Measurements from ENCODE around the gene B3GLCT. TPM values are rescaled to one million over a fixed set of nuclear protein-coding genes. Genes with fewer than 3 reads are reported as not detected.

B3GLCT gene
- total RNA-seq, 2 donors from 2014 or later, result 10.1 to 11.5 TPM

- H3K36me3 Mint-ChIP-seq (ENCODE audit: low read depth), result peaks cover 39% of the 10 kb centered on the region
- WGBS, 2 experiments (ENCODE audit: insufficient coverage in 1 of 2, insufficient read length in 1 of 2), result 94 to 100% methylated on average over 1 to 2 of the region's 3 CpGs
- no peak overlapping the region for H3K4me3 ChIP-seq (ENCODE audit: low read length)
- no peak overlapping the region for H3K27ac ChIP-seq (ENCODE audit: low read depth, low read length)
- H3K27ac Mint-ChIP-seq, result no peak overlapping the region
- no peak for DNase-seq
- H3K4me3 Mint-ChIP-seq, result no peak overlapping the region
- H3K9me3 ChIP-seq (ENCODE audit: control insufficient read depth, low read length), result peaks cover 13% of the 10 kb centered on the region
- no peaks in the 10 kb centered on the region for H3K4me1 ChIP-seq (ENCODE audit: control insufficient read depth, insufficient read depth, low read length)
- H3K9ac ChIP-seq (ENCODE audit: extremely low read depth, low read length, poor library complexity, severe bottlenecking), result no peak overlapping the region
- no peak for TF ChIP-seq CTCF (conservative IDR thresholded peaks at IDR 0.05)
- no peaks in the 10 kb centered on the region for H3K4me1 Mint-ChIP-seq
- no peaks in the 10 kb centered on the region for H3K27me3 ChIP-seq (ENCODE audit: control insufficient read depth, insufficient read depth, low read length, poor library complexity, severe bottlenecking)
- H3K36me3 ChIP-seq (ENCODE audit: control insufficient read depth, insufficient read depth, low read length), result peaks cover 29% of the 10 kb centered on the region
- peaks cover 13% of the 10 kb centered on the region for H3K9me3 Mint-ChIP-seq
- no peaks in the 10 kb centered on the region for H3K27me3 Mint-ChIP-seq (ENCODE audit: insufficient read depth)
Observed at GRCh38 chr13:31321457-31321856, 121.7 kb downstream of the B3GLCT start.

DNA sequence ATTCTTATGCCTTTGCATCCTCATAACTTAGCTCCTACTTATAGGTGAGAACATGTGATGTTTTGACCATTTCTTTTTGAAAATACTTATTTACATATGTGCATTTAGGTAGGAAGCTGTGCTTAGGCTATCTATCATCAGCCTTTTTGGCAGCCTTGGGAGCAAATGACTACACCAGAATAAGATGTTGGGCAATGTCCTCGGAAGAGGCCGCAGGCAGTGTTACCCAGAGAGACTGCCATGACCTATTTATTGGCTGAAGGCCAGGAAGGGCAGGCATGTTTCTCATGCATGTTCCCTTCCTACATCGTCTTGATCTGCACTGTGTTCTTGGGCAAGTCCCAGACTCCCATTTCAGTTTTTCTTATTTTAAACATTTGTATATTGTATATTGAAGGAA is 122.3 kb downstream of the B3GLCT start:
- Mint-ChIP-seq H3K36me3 (ENCODE audit: low read depth) (peaks cover 34% of the 10 kb centered on the region), H3K9me3 (peaks cover 7% of the 10 kb centered on the region), H3K4me1 (no peaks in the 10 kb centered on the region), H3K27ac (no peak overlapping the region), H3K27me3 (ENCODE audit: insufficient read depth) (no peaks in the 10 kb centered on the region), H3K4me3 (no peak overlapping the region)
- no peak overlapping the region for H3K27ac ChIP-seq (ENCODE audit: low read depth, low read length)
- no peak overlapping the region for H3K4me3 ChIP-seq (ENCODE audit: low read length)
- H3K9ac ChIP-seq (ENCODE audit: extremely low read depth, low read length, poor library complexity, severe bottlenecking), result no peak overlapping the region
- TF ChIP-seq CTCF (conservative IDR thresholded peaks at IDR 0.05), result no peak
- DNase-seq, result no peak
- peaks cover 26% of the 10 kb centered on the region for H3K36me3 ChIP-seq (ENCODE audit: control insufficient read depth, insufficient read depth, low read length)
- 95 to 100% methylated on average over 2 to 3 of the region's 3 CpGs for WGBS, 2 experiments (ENCODE audit: insufficient coverage in 1 of 2, insufficient read length in 1 of 2)
- H3K27me3 ChIP-seq (ENCODE audit: control insufficient read depth, insufficient read depth, low read length, poor library complexity, severe bottlenecking), result no peaks in the 10 kb centered on the region
- peaks cover 7% of the 10 kb centered on the region for H3K9me3 ChIP-seq (ENCODE audit: control insufficient read depth, low read length)
- no peaks in the 10 kb centered on the region for H3K4me1 ChIP-seq (ENCODE audit: control insufficient read depth, insufficient read depth, low read length)

- H3K36me3 ChIP-seq (ENCODE audit: control insufficient read depth, insufficient read depth, low read length), result peaks cover 23% of the 10 kb centered on the region
- Mint-ChIP-seq H3K4me1 (no peaks in the 10 kb centered on the region), H3K27ac (no peak overlapping the region), H3K27me3 (ENCODE audit: insufficient read depth) (no peaks in the 10 kb centered on the region), H3K9me3 (no peaks in the 10 kb centered on the region), H3K36me3 (ENCODE audit: low read depth) (peaks cover 28% of the 10 kb centered on the region), H3K4me3 (no peak overlapping the region)
- DNase-seq, result no peak
- H3K27ac ChIP-seq (ENCODE audit: low read depth, low read length), result peak overlapping the region; percentile 74
- no peaks in the 10 kb centered on the region for H3K27me3 ChIP-seq (ENCODE audit: control insufficient read depth, insufficient read depth, low read length, poor library complexity, severe bottlenecking)
- no peak overlapping the region for H3K9ac ChIP-seq (ENCODE audit: extremely low read depth, low read length, poor library complexity, severe bottlenecking)
- H3K4me3 ChIP-seq (ENCODE audit: low read length), result no peak overlapping the region
- no peaks in the 10 kb centered on the region for H3K4me1 ChIP-seq (ENCODE audit: control insufficient read depth, insufficient read depth, low read length)
- H3K9me3 ChIP-seq (ENCODE audit: control insufficient read depth, low read length), result no peaks in the 10 kb centered on the region
- no peak for TF ChIP-seq CTCF (conservative IDR thresholded peaks at IDR 0.05)
- WGBS, 2 experiments (ENCODE audit: insufficient coverage in 1 of 2, insufficient read length in 1 of 2), result 88 to 93% methylated on average over 4 to 6 of the region's 6 CpGs
Observed at GRCh38 chr13:31322702-31323405, 123.1 kb downstream of the B3GLCT start.
